Mucosa of descending colon (tissue), 3 donors: ENCODE measurements around the gene PIP5K1C. TPM values are rescaled to one million over a fixed set of nuclear protein-coding genes. Genes with fewer than 3 reads are reported as not detected.
A peak's percentile ranks its signal among the peaks of the same experiment; 100 is the strongest.

Experiments used
- ATAC-seq: fragments of 200-7000 bp; cut with Tn5 transposase; one replicate; pipeline ENCODE4 v1.9.1; 2020; ENCODE audit warnings: mild to moderate bottlenecking, moderate library complexity
- DNase-seq, 3 donors: peaks; one replicate each; pipeline ENCODE4 v3.0.0-alpha.2; 2020
- H3K36me3 ChIP-seq: fragments of 200-600 bp; one replicate; pipeline ENCODE4 v1.8.0; 2021; ENCODE audit warnings: low read depth, mild to moderate bottlenecking
- H3K4me1 ChIP-seq: fragments of 200-600 bp; one replicate; pipeline ENCODE4 v1.8.0; 2021; ENCODE audit warnings: low read depth, mild to moderate bottlenecking
- H3K4me3 ChIP-seq: fragments of 200-600 bp; one replicate; pipeline ENCODE4 v1.8.0; 2021; ENCODE audit warnings: mild to moderate bottlenecking
- H3K9me3 ChIP-seq: fragments of 200-600 bp; one replicate; pipeline ENCODE4 v1.8.0; 2021; ENCODE audit warnings: mild to moderate bottlenecking
- CTCF ChIP-seq: fragments of 200-600 bp; IDR thresholded peaks from one replicate; pipeline ENCODE4 v1.8.0; 2022; ENCODE audit warnings: antibody characterized with exemption, mild to moderate bottlenecking
- intact Hi-C, 2 donors: fragments of 100-400 bp; cut with DNase I in 1 of 2; cut with micrococcal nuclease in 1 of 2; formaldehyde crosslinking; loops; one replicate each; pipeline versions ENCODE4 v1.11.0 to v1.11.1; 2022; cut with DNase I, micrococcal nuclease
- total RNA-seq, 3 donors: library from RNA; stranded (reverse); fragmentation: NEBNext Ultra II Directional in 2 of 3; extraction: Animal tissue kit (Norgen Biotek cat#: 25700) in 2 of 3; gene quantifications; one replicate each; pipeline versions ENCODE4 v1.2.1 to v1.2.4, GENCODE V29; 2021 to 2023
- donor health status: DM: no; HTN: no; CAD: no; lungs with moderate emphysema.
- donor health status: DM: no; HTN: no; CAD: no.
- donor health status: DM: no; HTN: yes; CAD: no.

Gene PIP5K1C
- total RNA-seq, 3 donors from 2014 or later: 23.1 to 95.2 (median 23.2) TPM

GRCh38 chr19:3607303-3608078, 92.8 kb downstream of the PIP5K1C start:
- DNase-seq (no peak), ATAC-seq (no peak)
- Histone ChIP-seq H3K9me3 (no peaks in the 10 kb centered on the region), H3K4me3 (no peak overlapping the region), H3K4me1 (peaks cover 28% of the 10 kb centered on the region), H3K36me3 (no peaks in the 10 kb centered on the region)
- no peak for TF ChIP-seq CTCF
- intact Hi-C loops: no loop called here

GRCh38 chr19:3606690-3607289, 93.5 kb downstream of the PIP5K1C start, which contains the start of gene TBXA2R:
TSS of gene TBXA2R (minus strand) at chr19:3606875. CDS start at chr19:3600634, 6,241 bp downstream.
- DNase-seq: peak in 2 of 3 donors; percentile 71 to 79
- Histone ChIP-seq H3K36me3 (no peaks in the 10 kb centered on the region), H3K4me1 (peaks cover 28% of the 10 kb centered on the region), H3K9me3 (no peaks in the 10 kb centered on the region), H3K4me3 (no peak within 1 kb of the TSS)
- TF ChIP-seq CTCF: no peak
- intact Hi-C loops: no loop called here
- ATAC-seq: peak; percentile 61

GRCh38 chr19:3606174-3606689, 94.0 kb downstream of the PIP5K1C start:
- H3K36me3 ChIP-seq: no peaks in the 10 kb centered on the region
- DNase-seq (peak; percentile 78 to 86 (median 82)), ATAC-seq (peak; percentile 92)
- TF ChIP-seq CTCF: no peak
- no peaks in the 10 kb centered on the region for H3K9me3 ChIP-seq
- H3K4me1 ChIP-seq: peaks cover 28% of the 10 kb centered on the region
- intact Hi-C loops: no loop called here
- H3K4me3 ChIP-seq: no peak overlapping the region

GRCh38 chr19:3605770-3606169, 94.5 kb downstream of the PIP5K1C start:
- Histone ChIP-seq H3K4me3 (no peak overlapping the region), H3K9me3 (no peaks in the 10 kb centered on the region), H3K4me1 (peaks cover 28% of the 10 kb centered on the region), H3K36me3 (no peaks in the 10 kb centered on the region)
- DNase-seq: no peak
- no peak for TF ChIP-seq CTCF
- intact Hi-C loops: no loop called here
- peak; percentile 13 for ATAC-seq

- no peaks in the 10 kb centered on the region for H3K9me3 ChIP-seq
- no peak overlapping the region for H3K4me3 ChIP-seq
- intact Hi-C loops: no loop called here
- H3K4me1 ChIP-seq: peaks cover 28% of the 10 kb centered on the region
- no peak for TF ChIP-seq CTCF
- no peak for DNase-seq
- no peak for ATAC-seq
- H3K36me3 ChIP-seq: no peaks in the 10 kb centered on the region
These were observed 94.9 kb downstream of the PIP5K1C start for GRCh38 chr19:3605361-3605760.
